NCI-H2107 (cell line): ENCODE data around the gene FEV.

ENCODE experiments used
- DNase-seq: peaks from one replicate; lab custom pipeline; 2025; lab: John Stamatoyannopoulos, UW

The FEV gene

DNA sequence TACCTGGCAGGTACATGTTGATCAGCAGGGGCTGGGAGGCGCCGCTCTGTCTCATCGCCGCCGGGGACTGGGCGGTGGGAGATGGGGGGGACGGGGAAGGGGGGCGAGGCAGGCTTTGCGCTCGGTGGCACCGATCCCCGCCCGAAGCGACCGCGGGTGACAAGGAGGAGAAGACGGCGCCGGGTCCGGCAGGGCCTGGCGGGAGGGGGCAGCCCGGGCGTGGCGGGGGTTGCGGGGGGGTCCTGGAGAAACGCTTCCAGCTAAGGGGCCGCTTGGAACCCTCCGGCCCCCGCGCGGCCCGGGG lies at the start of gene FEV:
TSS of gene FEV (minus strand) at position 164 of the 304 bp plus-strand sequence. CDS start at position 55, 109 bp downstream.
- no peak for DNase-seq

DNA sequence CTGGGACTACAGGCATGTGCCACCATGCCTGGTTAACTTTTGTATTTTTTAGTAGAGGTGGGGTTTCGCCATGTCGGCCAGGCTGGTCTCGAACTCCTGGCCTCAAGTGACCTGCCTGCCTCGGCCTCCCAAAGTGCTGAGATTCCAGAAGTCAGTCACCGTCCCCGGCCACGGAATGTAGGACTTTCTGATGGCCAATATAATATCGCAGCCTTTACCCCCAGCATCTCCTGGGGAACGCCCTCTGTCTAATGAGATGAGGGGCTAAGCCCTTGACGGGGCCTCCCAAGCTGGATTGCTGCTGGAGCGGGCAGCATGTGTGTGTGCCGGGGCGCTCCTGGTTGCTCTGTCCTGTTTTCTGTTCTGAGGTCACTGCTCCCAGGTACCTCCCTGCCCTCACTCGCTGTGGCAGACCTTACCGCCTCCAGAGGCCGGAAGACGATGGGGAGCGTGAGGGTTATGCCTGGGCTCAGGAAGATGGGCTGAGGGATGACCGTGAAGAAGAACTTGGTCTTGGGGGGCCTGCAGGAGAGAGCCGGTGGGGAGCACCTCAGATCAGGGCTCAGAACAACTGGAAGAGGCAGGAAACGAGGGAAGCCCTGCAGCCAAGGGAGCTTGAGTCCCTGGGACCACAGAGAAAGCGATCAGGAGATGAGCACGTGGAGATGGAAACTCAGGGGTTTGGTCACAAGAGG lies 47.2 kb upstream of the FEV start:
- no peak for DNase-seq

DNA sequence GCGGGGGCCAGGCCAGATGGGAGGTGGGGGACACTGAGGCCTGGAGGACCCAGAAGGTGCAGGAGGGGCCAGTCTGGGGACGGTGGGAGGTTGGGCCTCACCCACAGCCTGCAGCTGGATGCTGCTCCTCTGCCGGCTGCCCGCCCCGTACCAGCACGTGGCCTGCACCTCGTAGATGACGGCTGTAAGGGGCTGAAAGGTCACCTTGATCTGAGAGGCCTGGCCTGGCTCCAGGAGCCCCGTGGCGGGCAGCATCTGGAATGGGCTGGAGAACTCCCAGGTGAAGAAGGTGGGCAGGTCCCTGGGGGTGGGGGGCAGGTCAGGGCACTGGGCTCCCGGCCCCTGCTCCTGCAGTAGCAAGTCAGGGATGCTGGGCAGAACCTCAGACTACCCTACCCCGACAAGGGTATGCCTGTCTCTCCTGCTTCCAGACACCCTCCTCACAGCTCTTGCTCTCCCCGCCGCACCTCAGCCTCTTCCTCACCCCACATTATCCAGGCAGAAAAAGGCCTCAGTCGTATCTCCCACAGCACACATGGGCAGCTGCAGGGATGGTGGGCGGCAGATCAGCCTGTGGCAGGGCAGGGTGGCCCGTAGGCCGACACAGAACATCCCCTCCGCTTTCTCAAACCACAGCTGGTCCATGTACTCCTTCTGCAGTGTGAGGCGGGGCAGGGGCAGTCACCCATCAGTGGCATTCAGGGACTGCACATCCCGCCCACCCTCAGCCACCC lies 46.2 kb upstream of the FEV start:
- DNase-seq: no peak

DNA sequence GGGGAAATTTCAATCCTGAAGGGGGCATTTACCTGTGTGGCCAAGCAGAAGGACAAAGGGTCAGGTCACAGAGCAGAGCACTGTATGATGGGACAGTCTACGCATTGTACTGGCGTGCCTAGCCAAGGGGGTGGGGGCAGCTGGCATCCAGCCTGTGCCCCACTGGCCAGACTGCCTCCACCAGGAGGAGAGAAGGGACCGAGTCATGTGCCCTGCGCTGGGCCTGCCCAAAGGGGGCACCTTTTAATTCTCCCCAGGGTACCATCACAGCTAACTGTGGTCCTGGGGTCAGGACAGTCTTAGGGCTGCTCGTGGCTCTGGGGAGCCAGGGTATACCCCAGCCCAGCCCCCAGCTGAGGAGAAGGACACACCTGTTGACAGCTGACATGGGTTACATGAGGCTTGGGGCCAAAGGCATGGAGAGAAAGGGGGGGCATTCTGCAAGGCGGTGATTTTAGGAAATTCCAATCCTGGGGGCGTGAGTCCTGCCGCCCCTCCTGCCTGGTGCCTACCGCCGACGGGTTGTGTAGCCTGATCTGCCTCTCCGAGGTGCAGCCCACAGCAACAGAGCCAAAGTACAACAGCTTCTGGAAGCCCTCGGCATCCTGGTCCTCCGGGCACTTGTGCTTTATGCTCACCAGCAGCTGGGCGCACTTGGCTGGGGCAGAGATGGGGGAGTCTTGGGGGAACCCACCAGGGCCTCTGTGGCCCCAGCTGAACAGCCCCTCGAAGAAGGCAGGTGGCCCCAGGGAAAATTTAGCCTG lies 45.4 kb upstream of the FEV start:
- DNase-seq: no peak

DNA sequence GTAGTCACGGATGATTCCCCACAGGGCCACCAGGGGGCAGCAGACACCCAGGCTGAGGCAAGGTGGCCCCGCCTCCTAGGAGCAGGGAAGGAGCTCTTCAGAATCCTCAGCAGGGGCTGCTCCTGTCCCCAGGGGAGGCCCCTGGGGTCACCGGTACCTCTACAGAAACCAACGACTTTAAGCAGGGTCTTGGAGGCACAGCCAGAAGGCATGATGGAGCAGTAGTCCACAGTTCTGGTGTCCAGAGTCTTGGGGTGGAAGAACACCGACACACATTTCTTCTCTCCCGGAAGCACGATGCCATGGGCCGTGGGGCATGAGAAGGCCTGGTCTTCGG lies 44.8 kb upstream of the FEV start:
- peak; percentile 40 for DNase-seq

DNA sequence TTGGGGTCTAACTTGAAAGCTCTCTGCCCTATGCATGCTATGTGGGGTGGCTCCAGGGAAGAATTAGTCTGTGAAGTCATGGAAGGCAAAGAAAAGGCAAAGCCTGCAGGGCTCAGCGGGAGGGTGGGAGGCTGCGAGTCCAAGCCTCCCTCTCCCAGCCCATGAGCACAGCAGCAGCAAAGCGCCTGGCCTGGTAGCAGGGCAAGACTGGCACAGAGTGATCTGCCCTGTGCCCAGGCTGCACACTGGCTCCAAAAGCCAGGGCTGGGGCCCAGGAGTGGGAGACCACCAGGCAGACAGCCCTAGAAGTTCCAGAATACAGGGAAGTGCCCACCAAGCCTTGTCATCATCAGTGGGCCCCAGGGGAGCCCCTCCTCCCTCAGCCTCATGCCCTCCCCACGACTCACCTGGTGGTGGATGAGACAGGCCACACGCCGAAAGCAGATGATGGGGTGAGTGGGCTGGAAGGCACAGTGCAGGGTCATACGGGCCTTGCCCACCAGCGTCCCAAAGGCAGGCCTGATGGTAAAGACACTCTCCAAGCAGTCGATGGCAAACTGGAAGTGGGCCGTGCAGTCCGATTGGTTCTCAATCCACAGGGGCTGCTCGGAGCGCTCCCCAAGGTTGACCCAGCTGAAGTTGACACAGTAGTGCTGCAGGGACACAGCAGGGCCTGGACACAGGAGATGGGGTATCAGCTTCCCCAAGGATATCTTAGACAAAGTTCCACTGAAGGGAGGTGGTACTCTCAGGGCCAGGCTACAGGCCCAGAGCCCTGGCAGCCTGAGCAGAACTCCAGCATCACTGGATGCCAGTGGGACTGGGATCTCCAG lies 44.2 kb upstream of the FEV start:
- DNase-seq: no peak

DNA sequence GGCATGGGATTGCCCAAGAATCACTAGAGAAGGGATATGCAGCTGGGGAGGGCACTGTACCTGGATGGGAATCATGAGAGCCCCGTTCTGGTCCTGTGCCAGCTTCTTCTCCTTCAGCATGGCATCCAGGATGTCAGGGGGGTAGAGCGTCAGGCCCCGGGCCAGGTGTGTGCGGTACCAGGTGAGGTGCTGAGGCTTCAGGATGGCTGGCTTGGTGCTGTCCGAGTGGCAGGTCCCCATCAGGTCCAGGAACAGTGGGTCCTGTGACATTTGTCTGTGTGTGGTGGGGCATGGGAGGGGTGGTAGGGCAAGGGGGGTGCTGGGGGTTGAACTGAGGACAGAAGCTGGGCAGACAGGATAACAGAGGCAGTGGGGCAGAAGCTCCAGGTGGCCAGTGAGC lies 43.2 kb upstream of the FEV start:
- DNase-seq: no peak

DNA sequence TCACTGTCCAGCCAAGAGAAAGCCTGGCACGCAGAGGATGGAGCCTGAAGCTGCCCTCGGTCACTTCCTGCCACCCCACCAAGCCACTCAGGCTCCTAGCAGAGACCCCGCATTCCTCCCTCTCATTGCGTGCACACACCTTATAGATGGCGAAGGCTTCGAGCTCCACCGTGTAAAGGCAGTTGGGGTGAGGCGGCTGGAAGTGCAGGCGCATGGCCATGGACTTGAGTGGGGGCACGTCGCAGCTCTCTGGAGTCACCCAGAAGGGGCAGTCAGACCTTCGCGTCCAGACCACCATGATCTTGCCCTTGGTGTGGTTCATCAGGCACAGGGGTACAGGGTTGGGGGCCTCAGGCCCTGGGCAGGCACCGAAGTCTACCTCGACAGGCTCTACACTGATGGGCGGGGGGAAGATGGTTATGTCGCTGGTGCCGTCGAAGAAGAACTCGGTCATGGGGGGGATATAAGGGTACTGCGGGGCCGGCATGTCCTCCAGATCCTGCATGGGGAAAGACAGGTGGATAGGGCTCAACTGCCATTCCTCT lies 42.6 kb upstream of the FEV start:
- DNase-seq: no peak

DNA sequence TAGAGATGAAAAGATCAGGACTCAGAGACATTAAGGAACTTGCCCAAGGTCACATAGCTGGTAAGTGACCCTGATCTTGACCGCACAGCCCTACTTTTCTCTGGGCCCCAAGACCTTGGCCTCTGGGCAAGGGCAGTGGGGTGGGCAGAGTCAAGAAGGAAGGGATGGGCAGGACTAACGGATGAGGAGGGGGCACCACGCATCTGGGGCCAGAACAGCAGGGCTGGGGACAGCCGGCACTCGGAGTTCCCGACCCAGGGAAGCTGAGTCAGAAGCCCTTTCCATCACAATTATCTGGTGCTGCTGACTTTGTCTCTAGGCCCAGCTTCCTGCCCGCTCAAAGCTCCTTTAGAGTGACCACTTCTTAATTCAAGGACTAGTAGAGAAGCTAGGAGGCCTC lies 42.0 kb upstream of the FEV start:
- DNase-seq: no peak

DNA sequence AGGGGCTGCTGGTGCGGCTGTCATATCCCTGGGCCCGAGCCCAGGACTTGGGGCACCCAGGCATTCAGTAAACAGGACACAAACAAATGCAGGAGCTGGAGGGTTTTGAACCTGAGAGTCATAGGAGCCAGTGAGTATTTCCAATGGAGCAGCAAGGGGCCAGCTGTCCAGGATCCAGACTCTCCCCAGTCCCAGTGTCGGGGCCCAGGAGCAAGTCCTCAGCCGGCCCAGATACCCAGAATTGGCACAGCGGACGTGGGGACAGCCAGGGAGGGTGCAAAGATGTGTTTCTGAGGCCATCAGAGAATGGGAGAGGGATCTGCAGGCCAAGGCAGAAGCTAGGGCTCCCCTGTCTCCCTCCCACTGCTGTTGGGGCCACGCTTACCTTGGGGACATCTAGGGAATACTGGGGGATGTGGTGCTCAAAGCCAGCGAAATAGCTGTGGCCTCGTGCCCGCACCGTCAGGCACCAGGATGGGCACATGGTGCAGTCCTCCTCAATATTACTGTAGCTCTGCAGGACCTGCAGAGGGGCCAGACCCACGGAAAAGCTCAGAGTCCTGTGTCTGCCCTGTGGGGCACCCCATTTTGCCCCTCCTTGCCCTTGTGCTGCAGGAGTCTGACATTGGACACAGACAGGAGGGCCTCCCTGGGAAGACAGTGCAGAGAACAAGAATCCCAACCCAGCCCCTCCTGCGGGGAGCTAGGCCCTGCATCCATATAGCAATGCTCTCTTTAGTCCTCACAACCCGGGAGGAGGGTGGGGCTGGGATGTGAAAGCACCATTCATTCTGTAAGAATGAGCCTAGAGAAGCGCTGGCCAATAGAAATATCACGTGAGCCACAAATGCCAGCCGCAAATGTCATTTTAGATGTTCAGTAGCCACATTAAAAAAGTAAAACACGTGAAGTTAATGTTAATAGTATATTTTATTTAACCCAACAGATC lies 40.9 kb upstream of the FEV start:
- no peak for DNase-seq

DNA sequence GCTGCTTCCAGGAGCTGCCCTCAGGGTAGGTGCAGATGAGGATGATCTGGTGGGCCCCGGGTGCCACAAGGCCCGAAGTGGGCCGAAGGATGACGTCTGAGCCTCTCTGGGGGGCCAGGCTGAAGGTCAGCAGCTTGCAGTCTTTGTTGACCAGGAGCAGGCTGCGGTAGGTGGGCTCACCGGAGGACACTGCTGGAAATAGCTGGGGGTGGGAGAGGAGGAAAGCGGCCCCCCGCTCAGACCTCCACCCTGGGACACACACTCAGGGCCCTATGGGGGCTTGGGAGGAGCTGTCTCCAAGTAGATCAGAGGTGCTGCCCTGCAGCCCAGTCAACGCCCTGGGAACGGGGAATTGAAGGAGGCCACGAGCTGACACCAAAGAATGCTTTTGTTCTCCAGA lies 39.1 kb upstream of the FEV start:
- no peak for DNase-seq

DNA sequence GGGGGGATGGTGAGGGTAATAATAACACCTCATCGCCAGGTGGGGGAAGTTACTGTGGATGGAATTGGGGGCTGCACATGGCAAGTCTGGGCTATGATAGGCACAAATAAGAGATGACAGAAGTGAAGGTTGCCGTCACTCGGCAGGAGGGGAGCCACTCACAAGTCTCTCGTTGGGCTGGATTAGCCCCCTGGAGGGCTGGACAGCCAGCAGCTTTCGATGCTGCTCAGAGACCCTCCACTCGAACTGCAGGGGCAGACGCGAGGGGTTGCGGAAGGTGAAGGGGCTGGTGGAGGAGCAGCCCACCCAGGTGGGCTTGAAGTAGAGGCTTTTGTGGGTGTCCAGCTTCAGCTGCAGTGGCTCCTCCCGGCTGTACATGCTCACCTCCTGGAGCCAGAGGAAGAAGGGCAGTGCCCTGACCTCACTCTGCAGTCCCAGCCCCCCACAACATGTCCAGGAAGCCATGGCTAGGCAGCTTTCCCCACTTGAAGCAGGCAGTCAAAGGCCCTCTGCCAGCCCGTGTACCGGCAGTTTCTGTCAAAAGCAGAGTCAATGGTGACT lies 38.1 kb upstream of the FEV start:
- no peak for DNase-seq

DNA sequence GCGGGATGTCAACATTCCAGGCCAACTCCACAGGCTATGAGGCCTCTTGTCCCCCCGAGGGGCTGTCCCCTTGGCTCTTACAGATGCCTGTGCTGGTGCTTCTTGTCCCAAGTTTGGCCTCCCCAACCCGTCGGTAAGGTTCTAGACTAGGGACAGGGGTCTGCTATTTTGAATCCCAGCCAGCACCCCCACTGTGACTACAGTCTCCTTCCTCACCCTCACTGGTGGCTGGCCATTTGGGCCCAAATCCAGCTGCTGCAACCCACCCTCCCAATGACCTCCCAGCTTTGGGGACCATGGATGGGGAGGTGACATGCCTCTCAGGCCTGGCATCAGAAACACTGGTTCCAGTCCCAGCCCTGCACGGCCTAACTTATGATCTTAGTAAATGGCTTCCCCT lies 37.6 kb upstream of the FEV start:
- DNase-seq: no peak

DNA sequence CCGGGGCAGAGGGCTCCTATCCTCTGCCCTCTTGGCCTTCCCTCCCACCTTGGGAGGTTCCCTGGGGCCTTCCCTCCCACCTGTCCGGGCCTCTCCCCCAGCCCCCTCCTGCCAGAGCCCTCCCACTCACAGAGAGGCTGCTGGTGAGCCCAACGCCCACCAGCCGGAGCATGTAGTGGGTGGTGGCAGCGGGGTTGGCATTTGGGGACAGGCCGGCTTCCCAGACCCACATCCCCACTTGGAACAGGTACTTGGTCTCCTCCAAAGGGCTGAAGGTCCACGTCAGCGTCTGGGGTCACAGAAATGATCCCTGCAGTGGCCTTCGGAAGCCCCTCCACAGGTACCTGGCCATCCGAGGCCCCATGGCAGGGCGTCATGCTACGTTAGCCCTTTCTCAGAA lies 37.1 kb upstream of the FEV start:
- DNase-seq: no peak

DNA sequence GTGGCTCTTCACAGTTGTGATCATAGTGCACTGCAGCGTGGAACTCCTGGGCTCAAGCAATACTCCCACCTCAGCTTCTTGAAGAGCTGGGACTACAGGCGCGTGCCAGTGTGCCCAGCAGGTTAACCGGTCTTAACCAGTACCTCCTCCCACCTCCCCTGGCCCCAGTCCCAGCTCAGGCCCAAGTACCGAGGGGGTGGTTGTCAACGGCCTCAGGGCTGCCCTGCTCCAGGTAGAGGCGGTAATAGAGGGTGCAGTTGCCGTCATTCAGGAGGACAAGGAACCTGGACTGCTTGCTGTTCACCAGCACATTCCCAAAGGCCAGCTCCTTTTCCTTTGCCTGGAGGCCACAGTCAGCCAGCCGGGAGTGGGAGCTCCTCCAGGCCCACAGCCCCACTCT lies 36.6 kb upstream of the FEV start:
- DNase-seq: no peak

DNA sequence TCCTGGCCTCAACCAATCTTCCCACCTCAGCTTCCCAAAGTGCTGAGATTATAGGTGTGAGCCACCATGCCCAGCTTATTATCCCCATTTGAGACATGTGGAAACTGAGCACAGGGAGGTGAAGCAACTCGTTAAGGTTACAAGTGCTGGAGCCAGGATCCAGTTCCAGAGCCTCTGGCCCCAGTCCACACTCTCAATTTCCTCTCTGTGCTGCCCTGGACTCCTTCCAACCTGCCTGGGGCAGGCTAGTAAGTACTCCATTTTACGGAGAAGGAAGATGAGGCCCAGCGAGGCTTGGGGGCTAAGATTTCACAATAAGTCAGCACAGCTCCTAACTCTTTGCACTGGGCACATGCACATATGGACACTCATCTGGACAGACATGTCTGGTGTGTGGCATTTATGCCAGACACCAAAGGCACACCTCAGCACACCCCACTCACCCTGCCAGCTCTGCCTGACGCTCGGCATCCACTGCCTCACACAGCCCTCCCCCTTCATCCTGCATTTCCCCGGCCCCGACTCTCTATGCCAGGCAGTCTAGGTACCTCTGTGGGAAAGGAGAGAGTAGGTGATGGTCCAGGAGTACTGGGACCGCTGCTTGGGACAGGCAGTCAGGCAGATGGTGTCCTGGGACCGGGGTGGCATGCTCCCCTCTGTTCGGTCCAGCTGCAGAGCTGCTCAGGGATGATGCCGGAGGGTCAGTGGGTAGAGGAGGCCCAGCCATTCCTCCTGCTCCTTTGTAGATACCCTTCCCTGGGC lies 35.8 kb upstream of the FEV start:
- no peak for DNase-seq

DNA sequence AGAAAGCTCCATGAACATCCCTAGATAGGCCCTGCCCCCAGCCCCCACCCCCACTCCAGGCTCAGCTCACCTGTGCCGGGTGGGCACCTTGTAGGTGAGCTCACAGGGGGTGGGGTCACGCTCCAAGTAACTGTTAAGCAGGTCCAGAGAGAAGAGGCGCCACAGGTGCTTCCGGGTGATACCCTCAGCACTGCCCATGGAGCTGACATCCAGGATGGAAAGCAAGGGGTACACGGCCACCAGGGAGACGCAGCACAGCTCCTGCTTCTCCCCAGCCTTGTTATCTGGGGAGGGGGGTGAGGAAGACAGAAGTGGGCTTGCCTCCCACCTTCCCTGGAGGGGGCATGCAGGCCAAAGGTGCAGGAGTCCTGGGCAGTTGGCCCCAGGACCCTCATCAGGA lies 34.5 kb upstream of the FEV start:
- no peak for DNase-seq

DNA sequence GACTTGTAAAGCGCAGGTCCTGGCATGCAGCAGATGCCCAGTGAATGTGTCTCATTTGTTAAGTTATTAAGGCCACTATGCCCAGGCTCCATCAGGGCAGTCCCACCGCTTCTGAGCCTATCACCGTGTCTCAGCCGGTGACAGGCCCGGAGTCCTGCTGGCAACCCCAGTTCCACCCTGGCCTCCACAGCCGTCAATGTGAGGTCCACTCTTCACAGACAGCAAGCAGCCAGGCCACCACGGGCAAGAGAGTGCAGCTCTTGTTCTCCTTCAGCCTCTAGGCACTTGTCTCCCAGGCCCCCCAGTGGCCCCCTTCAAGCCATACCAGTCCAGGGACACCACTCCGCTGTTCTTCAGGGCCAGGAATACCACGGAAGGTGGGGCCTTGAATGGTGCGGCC lies 33.7 kb upstream of the FEV start:
- no peak for DNase-seq

DNA sequence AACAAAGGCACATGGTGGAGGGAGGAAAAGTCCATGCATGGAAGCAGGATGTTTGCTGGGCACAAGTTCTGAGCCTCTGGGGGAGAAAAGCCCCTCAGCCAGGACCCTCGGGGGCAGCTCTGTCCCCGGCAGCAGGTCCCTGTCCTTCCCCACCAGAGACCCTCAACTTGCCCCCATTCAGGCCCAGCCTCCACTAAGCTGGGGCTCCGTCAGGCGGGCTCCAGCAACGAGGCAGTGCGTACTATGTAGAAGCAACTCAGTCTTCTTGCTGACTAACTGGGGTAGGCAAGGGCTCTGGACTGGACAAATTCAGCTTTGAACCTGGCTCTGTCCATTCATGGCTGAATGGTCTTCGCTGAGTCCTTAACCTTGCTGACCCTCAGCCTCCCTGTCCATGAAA lies 33.3 kb upstream of the FEV start:
- DNase-seq: no peak
